UCSD-AML1 (cell line): ENCODE results near the gene OR7G2.
"Not testable (repeated sequence)": the region's sequence is repeated elsewhere in the genome, so short reads cannot be mapped to it uniquely, and the experiment has no call there.

Experiments used
- DNase-seq: peaks from one replicate; lab custom pipeline; 2025; ENCODE audit not compliant: unreplicated experiment; lab: John Stamatoyannopoulos, UW

The OR7G2 gene

DNA sequence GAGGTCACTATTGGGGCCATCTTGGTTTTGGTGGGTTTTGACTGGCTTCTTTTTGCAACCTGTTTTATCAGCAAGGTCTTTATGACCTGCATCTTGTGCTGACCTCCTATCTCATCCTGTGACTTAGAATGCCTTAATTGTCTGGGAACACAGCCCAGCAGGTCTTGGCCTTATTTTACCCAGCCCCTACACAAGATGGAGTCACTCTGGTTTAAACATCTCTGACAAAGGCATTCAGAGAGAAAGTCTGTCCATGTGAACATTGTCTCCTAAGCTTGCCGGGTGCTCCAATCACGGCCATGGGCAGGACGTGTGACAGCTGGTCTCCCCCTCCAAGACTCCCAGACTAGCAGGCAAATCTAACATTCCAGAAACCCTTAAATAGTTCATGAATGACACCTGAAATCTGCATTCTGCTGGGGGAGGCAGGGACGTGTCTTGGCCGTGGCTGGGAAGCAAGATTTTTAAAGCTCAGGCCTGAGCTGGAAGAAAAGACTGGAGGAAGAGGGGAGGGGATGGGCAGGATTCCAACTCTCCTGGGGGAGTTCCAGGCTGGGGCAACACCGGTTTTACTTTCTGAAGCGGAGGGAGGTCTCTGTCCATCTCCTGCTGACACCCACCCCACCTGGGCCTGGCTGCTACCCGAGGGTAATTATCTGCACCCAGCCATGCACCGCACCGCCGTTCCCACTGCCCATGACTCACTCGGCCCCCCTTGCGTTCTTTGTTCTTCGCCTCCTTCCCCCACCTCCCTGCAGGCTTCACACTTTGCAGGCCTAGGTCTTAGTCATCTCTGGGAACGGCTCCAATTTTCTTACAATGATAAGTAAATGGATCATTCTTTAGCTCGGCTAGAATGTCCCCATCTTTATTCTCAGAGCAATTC lies 32.0 kb downstream of the OR7G2 start:
- no peak for DNase-seq

DNA sequence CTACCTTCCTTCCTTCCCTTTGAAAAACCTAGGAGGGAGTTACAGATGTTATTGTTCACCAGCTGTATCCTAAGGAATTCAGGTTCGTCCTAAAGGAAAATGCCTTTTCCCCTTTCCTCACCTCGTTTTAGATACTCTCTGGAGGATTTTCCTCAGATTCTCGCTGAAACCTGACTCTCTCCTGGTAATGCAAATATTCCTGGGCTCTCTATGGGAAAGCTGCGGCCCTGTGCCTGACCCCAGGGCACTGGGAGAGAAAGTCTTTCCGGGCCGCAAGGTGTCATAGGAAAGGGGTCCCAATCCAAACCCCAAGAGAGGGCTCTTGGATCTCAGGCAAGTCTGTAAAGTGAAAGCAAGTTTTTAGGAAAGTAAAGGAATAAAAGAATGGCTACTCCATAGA lies 33.5 kb downstream of the OR7G2 start:
- no peak for DNase-seq

DNA sequence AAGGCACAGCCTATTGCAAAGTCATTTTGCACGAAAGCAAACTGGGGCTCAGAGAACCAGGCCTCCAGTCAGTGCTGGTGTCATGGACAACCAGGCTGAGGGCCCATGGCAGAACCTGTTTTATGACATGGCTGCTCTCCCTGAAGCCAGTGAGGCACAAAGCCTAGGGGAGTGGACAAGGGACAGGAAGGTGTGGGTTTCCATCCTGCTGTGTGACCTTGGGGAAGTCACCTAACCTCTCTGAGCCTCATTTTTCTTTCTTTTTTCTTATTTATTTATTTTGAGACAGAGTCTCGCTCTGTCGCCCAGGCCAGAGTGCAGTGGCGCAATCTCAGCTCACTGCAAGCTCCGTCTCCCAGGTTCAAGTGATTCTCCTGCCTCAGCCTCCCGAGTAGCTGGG lies 35.6 kb downstream of the OR7G2 start:
- not testable (repeated sequence) for DNase-seq

DNA sequence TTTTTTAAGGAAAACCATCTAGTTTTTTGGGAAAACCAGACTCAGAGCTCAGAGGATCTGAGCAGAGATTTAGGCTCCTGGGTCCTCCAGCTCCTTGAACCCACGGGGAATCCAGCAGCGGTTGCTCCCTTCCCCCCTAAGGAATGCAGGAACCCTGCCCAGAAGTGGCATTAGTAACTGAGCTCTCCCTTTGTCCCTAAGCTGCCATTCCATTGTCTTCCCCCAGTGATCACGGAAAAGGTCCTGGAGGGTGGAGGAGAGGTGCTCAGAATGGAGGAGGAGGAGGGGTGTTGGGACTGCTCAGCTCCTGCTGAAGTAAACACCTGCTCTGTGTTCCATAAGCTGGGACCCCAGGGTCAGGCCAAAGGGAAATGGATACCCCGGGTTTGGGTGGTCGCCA lies 37.2 kb downstream of the OR7G2 start:
- DNase-seq: no peak

DNA sequence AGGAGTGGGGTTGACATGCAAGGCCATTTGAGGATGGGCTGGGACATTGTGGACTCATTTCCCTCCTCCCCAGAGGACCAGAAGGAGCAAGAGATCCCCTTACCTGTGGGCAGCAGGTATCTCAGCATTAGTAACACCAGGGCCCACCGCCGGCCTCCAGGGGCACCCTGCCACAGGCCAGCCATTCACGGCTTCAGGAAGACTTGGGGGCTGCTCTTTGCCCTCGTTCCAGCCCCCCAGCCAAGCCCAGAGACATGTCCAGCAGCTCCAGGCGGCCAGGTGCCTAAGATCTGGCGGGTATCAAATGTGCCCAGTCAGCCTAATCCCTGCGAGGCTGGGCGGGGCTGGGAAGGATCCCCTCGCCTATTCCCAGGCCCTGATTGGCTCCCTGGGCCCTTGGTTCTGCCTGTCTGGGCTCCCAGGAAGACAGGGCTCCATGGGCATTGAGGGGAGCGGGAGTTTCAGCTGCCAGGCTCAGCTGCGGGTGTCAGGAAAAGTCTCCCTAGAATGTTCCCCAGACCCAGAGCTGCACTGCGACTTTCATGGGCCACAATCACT lies 41.7 kb downstream of the OR7G2 start:
- DNase-seq: no peak

DNA sequence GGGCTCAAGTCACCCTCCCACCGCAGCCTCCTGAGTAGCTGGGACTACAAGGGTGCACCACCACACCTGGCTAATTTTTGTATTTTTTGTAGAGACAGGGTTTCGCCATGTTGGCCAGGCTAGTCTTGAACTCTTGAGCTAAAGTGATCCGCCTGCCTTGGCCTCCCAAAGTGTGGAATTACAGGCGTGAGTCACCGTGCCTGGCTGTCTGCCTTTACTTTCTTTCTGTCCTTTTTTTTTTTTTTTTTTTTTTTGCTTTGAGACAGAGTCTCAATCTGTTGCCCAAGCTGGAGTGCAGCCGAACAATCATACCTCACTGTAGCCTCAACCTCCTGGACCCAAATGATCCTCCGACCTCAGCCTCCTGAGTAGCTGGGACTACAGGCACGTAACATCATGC lies 45.4 kb downstream of the OR7G2 start:
- no peak for DNase-seq

DNA sequence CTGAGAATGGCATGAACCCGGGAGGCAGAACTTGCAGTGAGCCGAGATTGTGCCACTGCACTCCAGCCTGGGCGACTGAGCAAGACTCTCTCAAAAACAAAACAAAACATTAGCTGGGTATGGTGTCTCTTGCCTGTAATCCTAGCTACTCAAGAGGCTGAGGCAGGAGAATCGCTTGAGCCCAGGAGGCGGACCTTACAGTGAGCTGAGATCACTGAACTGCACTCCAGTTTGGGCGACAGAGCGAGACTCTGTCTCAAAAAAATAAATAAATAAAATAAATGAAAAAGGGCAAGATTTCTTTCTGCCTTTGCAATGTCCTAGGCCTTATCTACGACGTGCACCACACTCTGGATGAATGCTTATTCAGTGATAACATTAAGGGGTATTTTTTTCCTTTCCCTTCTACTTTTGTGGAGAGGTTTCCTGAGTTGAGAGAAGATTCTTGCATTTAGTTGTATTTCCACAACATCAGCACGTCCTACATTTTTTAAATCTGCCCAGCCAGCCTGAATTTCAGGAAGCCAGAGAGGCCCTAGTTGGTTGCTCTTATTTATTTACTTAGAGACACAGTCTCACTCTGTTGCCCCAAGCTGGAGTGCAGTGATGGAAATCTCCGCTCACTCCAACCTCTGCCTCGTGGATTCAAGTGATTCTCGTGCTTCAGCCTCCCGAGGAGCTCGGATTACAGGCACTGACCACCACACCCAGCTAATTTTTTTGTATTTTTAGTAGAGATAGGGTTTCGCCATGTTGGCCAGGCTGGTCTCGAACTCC lies 46.5 kb downstream of the OR7G2 start:
- no peak for DNase-seq

DNA sequence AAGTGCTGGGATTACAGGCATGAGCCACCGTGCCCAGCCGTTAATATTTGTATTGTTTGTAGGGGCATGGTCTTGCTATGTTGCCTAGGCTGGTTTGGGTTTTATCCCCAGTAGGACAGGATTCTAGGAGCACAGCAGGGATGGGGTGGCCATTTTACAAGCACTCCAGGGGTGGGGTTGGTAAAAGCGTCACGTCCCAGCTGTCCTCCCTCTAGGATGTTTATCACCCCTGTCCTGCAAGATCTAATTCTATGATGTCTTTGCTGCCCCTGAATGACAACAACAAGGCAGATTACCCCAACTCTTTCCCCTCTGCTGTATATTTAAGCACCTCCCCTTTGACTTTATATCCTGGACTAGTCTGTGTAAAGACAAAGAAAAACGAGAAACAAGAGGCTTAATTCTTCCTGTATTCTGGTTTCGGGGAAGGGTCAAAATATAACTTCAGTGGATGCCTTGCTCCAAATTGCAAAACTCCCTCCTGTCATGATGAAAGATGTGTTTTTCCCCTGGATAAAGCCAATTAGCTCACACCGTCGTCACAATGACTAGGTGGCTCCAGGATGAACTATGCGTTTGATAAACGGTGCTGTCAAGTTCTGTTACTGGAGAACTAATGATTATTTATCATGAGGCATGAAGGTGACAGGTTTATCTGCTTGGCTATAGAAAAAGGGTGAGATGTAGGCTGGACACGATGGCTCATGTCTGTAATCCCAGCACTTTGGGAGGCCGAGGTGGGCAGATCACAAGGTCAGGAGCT lies 48.2 kb downstream of the OR7G2 start:
- no peak for DNase-seq

DNA sequence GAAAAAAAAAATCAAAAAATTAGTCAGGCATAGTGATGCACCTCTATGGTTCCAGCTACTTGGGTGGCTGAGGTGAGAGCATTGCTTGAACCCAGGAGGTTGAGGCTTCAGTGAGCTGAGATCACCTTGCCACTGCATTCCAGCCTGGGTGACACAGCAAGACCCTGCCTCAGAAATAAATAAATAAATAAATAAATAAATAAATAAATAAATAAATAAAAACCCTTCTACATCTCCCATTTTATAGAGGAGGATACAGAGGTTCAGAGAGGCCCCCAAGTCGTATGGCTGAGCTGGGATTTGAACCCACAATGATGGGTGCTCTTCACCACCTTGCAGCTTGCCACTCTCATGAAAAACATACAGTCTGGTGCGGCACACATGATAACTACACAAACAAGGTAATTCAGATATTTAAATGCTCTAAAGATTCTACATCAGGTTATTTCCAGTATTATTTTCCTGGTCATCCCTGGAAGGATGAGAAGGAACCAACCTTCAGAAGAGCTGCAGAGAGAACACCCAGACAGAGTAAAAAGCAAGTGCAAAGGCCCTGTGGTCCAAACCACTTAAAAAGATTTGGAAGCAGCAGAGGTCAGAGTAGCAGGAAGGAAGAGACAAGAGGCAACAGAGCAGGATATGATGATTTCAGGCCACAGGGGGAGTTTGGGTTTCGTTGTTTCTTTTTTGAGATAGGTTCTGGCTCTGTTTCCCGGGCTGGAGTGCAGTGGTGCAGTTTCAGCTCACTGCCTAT lies 49.6 kb downstream of the OR7G2 start:
- no peak for DNase-seq

DNA sequence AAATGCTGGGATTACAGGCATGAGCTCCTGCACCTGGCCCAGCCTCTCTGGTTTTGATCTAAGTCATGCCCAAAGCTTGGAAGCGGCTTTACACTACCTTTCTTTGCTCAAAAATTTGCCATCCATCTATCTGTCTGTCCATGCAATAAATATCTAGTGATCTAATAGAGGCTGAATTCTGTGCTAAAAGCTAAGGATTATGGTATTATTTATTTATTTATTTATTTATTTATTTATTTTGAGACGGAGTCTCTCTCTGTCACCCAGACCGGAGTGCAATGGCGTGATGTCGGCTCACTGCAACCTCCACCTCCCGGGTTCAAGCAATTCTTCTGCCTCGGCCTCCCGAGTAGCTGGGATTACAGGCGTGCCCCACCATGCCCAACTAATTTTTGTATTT lies 51.1 kb downstream of the OR7G2 start:
- DNase-seq: not testable (repeated sequence)

DNA sequence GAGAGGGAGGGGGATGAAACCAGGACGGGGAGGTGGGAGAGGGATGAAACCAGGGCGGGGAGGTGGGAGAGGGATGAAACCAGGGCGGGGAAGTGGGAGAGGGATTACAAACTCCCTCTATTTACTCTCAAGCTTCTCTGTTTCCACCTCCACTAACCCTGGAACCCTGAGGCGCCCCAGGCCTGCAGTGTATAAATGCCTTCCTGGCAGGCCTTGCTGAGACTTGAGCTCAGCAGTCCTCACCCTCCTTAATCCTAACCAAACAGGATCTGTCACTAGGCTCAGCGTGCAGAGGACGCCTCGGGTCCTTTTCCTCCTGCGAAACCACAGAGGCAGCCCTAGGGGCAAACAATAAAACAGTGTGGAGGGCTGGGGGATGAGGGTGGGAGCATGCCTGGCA lies 52.5 kb downstream of the OR7G2 start:
- no peak for DNase-seq

DNA sequence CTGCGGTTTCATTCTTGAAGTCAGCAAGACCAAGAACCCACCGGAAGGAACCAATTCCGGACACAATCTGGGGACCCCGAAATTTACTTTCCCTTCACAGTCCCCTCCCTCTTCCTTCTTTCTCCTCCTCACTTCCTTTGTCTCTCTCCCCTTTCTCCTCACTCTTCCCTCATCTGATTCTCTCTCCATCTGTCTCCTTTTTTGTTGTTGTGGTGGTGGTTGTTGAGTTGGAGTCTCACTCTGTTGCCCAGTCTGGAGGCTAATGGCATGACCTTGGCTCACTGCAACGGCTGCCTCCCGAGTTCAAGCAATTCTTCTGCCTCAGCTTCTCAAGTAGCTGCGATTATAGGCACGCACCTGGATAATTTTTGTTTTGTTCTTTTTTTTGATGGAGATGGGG lies 53.1 kb downstream of the OR7G2 start:
- DNase-seq: no peak

DNA sequence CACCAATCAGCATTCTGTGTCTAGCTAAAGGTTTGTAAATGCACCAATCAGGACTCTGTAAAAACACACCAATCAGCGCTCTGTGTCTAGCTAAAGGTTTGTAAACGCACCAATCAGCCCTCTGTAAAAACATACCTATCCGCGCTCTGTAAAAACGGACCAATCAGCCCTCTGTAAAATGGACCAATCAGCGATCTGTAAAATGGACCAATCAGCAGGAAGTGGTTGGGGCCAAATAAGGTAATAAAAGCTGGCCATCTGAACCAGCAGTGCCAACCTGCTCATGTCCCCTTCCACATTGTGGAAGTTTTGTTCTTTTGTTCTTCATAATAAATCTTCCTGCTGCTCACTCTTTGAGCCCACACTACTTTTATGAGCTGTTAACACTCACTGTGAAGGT lies 53.6 kb downstream of the OR7G2 start:
- DNase-seq: not testable (repeated sequence)

DNA sequence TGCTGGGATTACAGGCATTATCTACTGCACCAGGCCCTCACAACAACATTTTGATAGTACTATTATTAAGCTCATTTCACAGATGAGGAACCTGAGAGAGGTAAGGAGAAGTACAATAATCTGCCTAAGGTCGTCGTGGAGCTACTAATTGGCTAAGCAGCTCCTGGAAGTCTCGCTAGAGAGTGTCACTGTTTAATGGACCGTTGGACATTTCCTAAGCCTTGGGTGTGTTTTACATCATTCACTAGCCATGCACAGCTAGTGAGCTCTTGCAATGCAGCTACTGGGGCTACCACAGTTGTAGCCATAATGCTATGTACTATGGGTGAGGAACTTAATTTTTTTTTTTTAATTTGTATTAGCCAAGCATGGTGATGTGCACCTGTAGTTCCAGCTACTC lies 54.4 kb downstream of the OR7G2 start:
- no peak for DNase-seq
